ENCODE results near the gene CACNA2D2.

Gene CACNA2D2

GRCh38 chr3:50375258-50375931, 128.0 kb downstream of the CACNA2D2 start:
- no peak for DNase-seq (ENCODE audit: low read depth in 2 of 2)
- H3K4me3 ChIP-seq (replicated peaks in 1 of 2; ENCODE audit: low read depth in 2 of 2, low read length in 2 of 2) = no peak overlapping the region
- no peak for TF ChIP-seq CTCF (IDR thresholded peaks at IDR 0.05; ENCODE audit: low read depth, low read length)

- TF ChIP-seq CTCF (IDR thresholded peaks at IDR 0.05; ENCODE audit: low read depth, low read length) = no peak
- H3K4me3 ChIP-seq (replicated peaks in 1 of 2; ENCODE audit: low read depth in 2 of 2, low read length in 2 of 2) = no peak overlapping the region
- DNase-seq (ENCODE audit: low read depth in 2 of 2) = no peak
Observed at GRCh38 chr3:50374363-50375257, 128.8 kb downstream of the CACNA2D2 start.

GRCh38 chr3:50373146-50374051, 130.0 kb downstream of the CACNA2D2 start:
- no peak for DNase-seq (ENCODE audit: low read depth in 2 of 2)
- no peak for TF ChIP-seq CTCF (IDR thresholded peaks at IDR 0.05; ENCODE audit: low read depth, low read length)
- H3K4me3 ChIP-seq (replicated peaks in 1 of 2; ENCODE audit: low read depth in 2 of 2, low read length in 2 of 2) = no peak overlapping the region

- no peak for DNase-seq (ENCODE audit: low read depth in 2 of 2)
- TF ChIP-seq CTCF (IDR thresholded peaks at IDR 0.05; ENCODE audit: low read depth, low read length) = no peak
- no peak overlapping the region for H3K4me3 ChIP-seq (replicated peaks in 1 of 2; ENCODE audit: low read depth in 2 of 2, low read length in 2 of 2)
Observed at GRCh38 chr3:50372349-50372748, 131.1 kb downstream of the CACNA2D2 start.

GRCh38 chr3:50371133-50371685, 132.2 kb downstream of the CACNA2D2 start:
- peak in 1 of 2 donors; percentile 29 for DNase-seq (ENCODE audit: low read depth in 2 of 2)
- no peak for TF ChIP-seq CTCF (IDR thresholded peaks at IDR 0.05; ENCODE audit: low read depth, low read length)

GRCh38 chr3:50370594-50370993, 132.8 kb downstream of the CACNA2D2 start:
- DNase-seq (ENCODE audit: low read depth in 2 of 2) = peak in 1 of 2 donors; percentile 58
- no peak for TF ChIP-seq CTCF (IDR thresholded peaks at IDR 0.05; ENCODE audit: low read depth, low read length)
- H3K4me3 ChIP-seq (replicated peaks in 1 of 2; ENCODE audit: low read depth in 2 of 2, low read length in 2 of 2) = no peak overlapping the region

More at GRCh38 chr3:50371133-50371685, 132.2 kb downstream of the CACNA2D2 start:
- H3K4me3 ChIP-seq (replicated peaks in 1 of 2; ENCODE audit: low read depth in 2 of 2, low read length in 2 of 2) = no peak overlapping the region

Data from cardiac fibroblast (primary cell).